LNCaP clone FGC (cell line): Measurements from ENCODE around the gene SYNRG.

ENCODE experiments used
- DNase-seq: peaks from one replicate; pipeline ENCODE4 v3.0.0-alpha.2; 2011; ENCODE audit warnings: low read depth
- H3K4me3 ChIP-seq: 2 replicates; pipeline ENCODE4 v1.5.1; 2011; ENCODE audit warnings: mild to moderate bottlenecking, low read depth, low read length, control low read depth
- CTCF ChIP-seq: IDR thresholded peaks from 2 replicates; pipeline ENCODE4 v1.5.1; 2012; ENCODE audit warnings: mild to moderate bottlenecking; ENCODE audit not compliant: control insufficient read depth, insufficient read depth; ENCODE audit errors: extremely low read depth

The SYNRG gene

GRCh38 chr17:37494401-37494831 is 114.8 kb downstream of the SYNRG start:
- no peak for TF ChIP-seq CTCF
- H3K4me3 ChIP-seq, result no peak overlapping the region
- no peak for DNase-seq

GRCh38 chr17:37493249-37494027 is 115.8 kb downstream of the SYNRG start:
- no peak overlapping the region for H3K4me3 ChIP-seq
- TF ChIP-seq CTCF, result no peak
- DNase-seq, result no peak

- no peak for DNase-seq
- no peak for TF ChIP-seq CTCF
- H3K4me3 ChIP-seq, result peak overlapping the region; percentile 57; the same call in 1 of the 2 replicates
Observed at GRCh38 chr17:37492167-37492566, 117.1 kb downstream of the SYNRG start.

- DNase-seq, result no peak
- no peak for TF ChIP-seq CTCF
Observed at GRCh38 chr17:37490638-37491614, 118.3 kb downstream of the SYNRG start.

GRCh38 chr17:37490022-37490587 is 119.1 kb downstream of the SYNRG start:
- no peak for DNase-seq
- H3K4me3 ChIP-seq, result peak overlapping the region; percentile 57
- peak; percentile 39 for TF ChIP-seq CTCF

More at GRCh38 chr17:37490638-37491614, 118.3 kb downstream of the SYNRG start:
- H3K4me3 ChIP-seq, result peak overlapping the region; percentile 57

- DNase-seq, result no peak
- TF ChIP-seq CTCF, result no peak
- peak within 1 kb of the TSS; percentile 76 for H3K4me3 ChIP-seq
Observed at GRCh38 chr17:37489197-37490001, 119.8 kb downstream of the SYNRG start, which contains the start of gene DUSP14. TSS of gene DUSP14 (plus strand) at chr17:37489891. CDS start at chr17:37512273, 22,382 bp downstream.
